HepG2 (cell line): ENCODE data around the gene SPAG8. TPM values are rescaled to one million over a fixed set of nuclear protein-coding genes. Genes with fewer than 3 reads are reported as not detected.

ENCODE experiments used
- CREM ChIP-seq, 2 experiments: sonication (generic) in 1 of 2; formaldehyde crosslinking in 1 of 2; IDR thresholded peaks; 2 replicates each; pipeline versions ENCODE4 v1.4.0 to v1.6.1; 2016 to 2020; ENCODE audit warnings: antibody characterized with exemption in 1 of 2, mild to moderate bottlenecking in 1 of 2, missing genetic modification reagents in 1 of 2
- IKZF5 ChIP-seq: IDR thresholded peaks from 2 replicates; pipeline ENCODE4 v1.6.1; 2018; ENCODE audit warnings: missing genetic modification reagents, mild to moderate bottlenecking, missing compliant biosample characterization
- MIER2 ChIP-seq: IDR thresholded peaks from 2 replicates; pipeline ENCODE4 v1.6.1; 2016; ENCODE audit warnings: missing biosample characterization, missing genetic modification reagents
- PBX3 ChIP-seq: sonication (generic); formaldehyde crosslinking; IDR thresholded peaks from 2 replicates; pipeline ENCODE4 v1.8.1; 2023; ENCODE audit warnings: missing genetic modification reagents, inconsistent platforms, borderline replicate concordance
- RERE ChIP-seq: IDR thresholded peaks from 2 replicates; pipeline ENCODE4 v1.6.1; 2016; ENCODE audit warnings: low read depth, missing genetic modification reagents, missing compliant biosample characterization
- USF2 ChIP-seq, 2 experiments: sonication (generic) in 1 of 2; formaldehyde crosslinking in 1 of 2; IDR thresholded peaks; 2 replicates each; pipeline versions ENCODE4 v1.5.1 to v1.6.1; 2011 to 2020; ENCODE audit warnings: borderline replicate concordance in 1 of 2, low read depth in 1 of 2, low read length in 1 of 2, mild to moderate bottlenecking in 1 of 2, missing genetic modification reagents in 1 of 2, moderate library complexity in 1 of 2
- ZEB1 ChIP-seq: IDR thresholded peaks from 2 replicates; pipeline ENCODE4 v1.6.1; 2012; ENCODE audit warnings: mild to moderate bottlenecking, low read depth, inconsistent platforms; ENCODE audit not compliant: insufficient replicate concordance
- ZFP36 ChIP-seq: fragments of 150-350 bp; IDR thresholded peaks from 2 replicates; pipeline ENCODE4 v1.6.1; 2018; ENCODE audit warnings: borderline replicate concordance, low read length, low read depth; ENCODE audit not compliant: partially characterized antibody
- ZNF205 ChIP-seq: IDR thresholded peaks from 2 replicates; pipeline ENCODE4 v1.6.1; 2018; ENCODE audit warnings: missing biosample characterization, missing genetic modification reagents
- ZNF275 ChIP-seq: sonication (generic); formaldehyde crosslinking; IDR thresholded peaks from 2 replicates; pipeline ENCODE4 v1.8.0; 2022; ENCODE audit warnings: missing genetic modification reagents, mild to moderate bottlenecking, inconsistent platforms, borderline replicate concordance
- polyA plus RNA-seq, 8 experiments: library from polyadenylated mRNA; depleted of rRNA in 3 of 8; stranded (reverse) in 7 of 8; unstranded in 1 of 8; fragments of >200 nt; fragmentation: Illumina TruSeq in 4 of 8; extraction: Trizol in 4 of 8; gene quantifications; 2 replicates each; pipeline versions ENCODE4 v1.2.1 to v1.2.3, GENCODE V29; 2011 to 2016; ENCODE audit warnings: low read depth in 4 of 8, missing spikeins in 1 of 8, mixed read lengths in 1 of 8; ENCODE audit not compliant: insufficient read depth in 1 of 8
- total RNA-seq, 5 experiments: library from RNA; depleted of rRNA; stranded (reverse); fragments of >200 nt; fragmentation: Illumina TruSeq; extraction: Trizol; gene quantifications; 2 replicates each; pipeline ENCODE4 v1.2.3, GENCODE V29; 2016; ENCODE audit warnings: low read depth in 1 of 5

SPAG8 gene
- total and polyA plus RNA-seq, 2 of the 13 experiments (the other 11 are each of a cell fraction or from before 2014, with no cell fraction given) = 0.18 to 0.27 TPM

GRCh38 chr9:35812025-35812602 is at the start of gene SPAG8 (continued):
- TF ChIP-seq USF2 (IDR thresholded peaks at IDR 0.05; ENCODE audit: low read depth, low read length) (peak; percentile 21; the same call in 1 of the 2 replicates), USF2 (CRISPR knock-in tag; IDR thresholded peaks at IDR 0.05; ENCODE audit: borderline replicate concordance) (no peak), ZNF205 (CRISPR knock-in tag) (peak; percentile 45; the same call in 1 of the 2 replicates), IKZF5 (CRISPR knock-in tag) (peak; percentile 75), ZFP36 (no peak), MIER2 (CRISPR knock-in tag) (0 out of 2 replicates have a peak, but pooled peaks have one; percentile 48), CREM (IDR thresholded peaks at IDR 0.05) (peak; percentile 58; the same call in 1 of the 2 replicates), CREM (CRISPR knock-in tag; IDR thresholded peaks at IDR 0.05) (no peak), PBX3 (no peak), ZNF275 (CRISPR knock-in tag) (no peak), RERE (CRISPR knock-in tag) (no peak), ZEB1 (no peak)
